GM13976 (cell line): ENCODE results near the gene SIRT3.
"Not testable (repeated sequence)": the region's sequence is repeated elsewhere in the genome, so short reads cannot be mapped to it uniquely, and the experiment has no call there.

ENCODE experiments used
- DNase-seq: peaks from one replicate; pipeline ENCODE4 v3.0.0; 2012; ENCODE audit warnings: low spot score
- in situ Hi-C: fragments of 300-500 bp; cut with MboI; formaldehyde crosslinking; loops from one replicate; pipeline ENCODE4 v1.12.0; 2022; ENCODE audit warnings: low sequenced_read_pairs, mixed read lengths, inconsistent platforms; ENCODE audit not compliant: unreplicated experiment
- TF ChIP-seq, protein P1 (sequence below): IDR thresholded peaks from 2 replicates; pipeline ENCODE4 v1.5.1; 2012; ENCODE audit warnings: borderline replicate concordance, mild to moderate bottlenecking; ENCODE audit not compliant: insufficient read depth; ENCODE audit errors: extremely low read depth, missing control alignments, control extremely low read depth

The SIRT3 gene

DNA sequence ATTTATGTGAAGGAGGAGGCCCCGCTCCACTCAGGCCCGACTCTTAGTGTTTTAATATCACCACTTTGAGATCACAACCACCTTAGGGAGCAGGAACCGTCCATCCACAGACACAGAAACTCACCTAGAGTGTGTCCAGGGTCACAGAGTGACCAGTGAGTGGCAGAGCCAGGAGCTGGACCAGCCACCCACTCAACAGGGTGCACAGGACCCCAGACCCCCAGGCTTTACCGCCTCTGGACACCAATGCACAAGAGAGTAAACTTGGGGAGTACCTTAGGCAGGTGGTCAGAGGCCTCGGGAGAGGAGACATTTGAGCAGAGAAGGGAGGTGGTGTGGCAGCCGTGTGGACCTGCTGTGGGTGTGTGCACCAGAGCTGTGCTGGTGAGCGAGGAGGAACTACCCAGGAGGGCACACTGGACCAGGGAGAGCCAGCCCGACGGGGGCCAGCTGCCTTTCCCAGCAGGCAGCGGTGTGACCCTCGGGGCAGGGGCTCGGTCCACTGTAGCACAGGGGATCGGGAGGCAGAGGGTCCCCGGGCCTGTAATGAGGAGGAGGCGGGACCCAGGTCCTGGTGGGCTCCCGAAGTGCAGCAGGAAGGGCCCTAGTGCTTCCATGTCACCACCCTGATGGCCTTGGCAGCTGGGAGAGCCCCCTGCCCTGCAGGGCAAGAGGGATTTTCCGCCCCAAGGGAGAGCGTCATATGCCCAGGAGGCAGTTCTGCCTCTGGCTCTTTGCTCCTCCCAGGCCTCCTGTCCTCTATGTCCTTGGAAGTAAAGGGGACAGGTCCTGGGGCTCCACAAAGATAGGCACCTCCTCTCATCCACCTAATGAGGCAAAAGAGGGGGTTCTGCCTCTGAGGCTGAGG is 34.5 kb upstream of the SIRT3 start:
- in situ Hi-C loops = no loop called here
- no peak for DNase-seq
- TF ChIP-seq, protein P1, sequence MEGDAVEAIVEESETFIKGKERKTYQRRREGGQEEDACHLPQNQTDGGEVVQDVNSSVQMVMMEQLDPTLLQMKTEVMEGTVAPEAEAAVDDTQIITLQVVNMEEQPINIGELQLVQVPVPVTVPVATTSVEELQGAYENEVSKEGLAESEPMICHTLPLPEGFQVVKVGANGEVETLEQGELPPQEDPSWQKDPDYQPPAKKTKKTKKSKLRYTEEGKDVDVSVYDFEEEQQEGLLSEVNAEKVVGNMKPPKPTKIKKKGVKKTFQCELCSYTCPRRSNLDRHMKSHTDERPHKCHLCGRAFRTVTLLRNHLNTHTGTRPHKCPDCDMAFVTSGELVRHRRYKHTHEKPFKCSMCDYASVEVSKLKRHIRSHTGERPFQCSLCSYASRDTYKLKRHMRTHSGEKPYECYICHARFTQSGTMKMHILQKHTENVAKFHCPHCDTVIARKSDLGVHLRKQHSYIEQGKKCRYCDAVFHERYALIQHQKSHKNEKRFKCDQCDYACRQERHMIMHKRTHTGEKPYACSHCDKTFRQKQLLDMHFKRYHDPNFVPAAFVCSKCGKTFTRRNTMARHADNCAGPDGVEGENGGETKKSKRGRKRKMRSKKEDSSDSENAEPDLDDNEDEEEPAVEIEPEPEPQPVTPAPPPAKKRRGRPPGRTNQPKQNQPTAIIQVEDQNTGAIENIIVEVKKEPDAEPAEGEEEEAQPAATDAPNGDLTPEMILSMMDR = no peak

DNA sequence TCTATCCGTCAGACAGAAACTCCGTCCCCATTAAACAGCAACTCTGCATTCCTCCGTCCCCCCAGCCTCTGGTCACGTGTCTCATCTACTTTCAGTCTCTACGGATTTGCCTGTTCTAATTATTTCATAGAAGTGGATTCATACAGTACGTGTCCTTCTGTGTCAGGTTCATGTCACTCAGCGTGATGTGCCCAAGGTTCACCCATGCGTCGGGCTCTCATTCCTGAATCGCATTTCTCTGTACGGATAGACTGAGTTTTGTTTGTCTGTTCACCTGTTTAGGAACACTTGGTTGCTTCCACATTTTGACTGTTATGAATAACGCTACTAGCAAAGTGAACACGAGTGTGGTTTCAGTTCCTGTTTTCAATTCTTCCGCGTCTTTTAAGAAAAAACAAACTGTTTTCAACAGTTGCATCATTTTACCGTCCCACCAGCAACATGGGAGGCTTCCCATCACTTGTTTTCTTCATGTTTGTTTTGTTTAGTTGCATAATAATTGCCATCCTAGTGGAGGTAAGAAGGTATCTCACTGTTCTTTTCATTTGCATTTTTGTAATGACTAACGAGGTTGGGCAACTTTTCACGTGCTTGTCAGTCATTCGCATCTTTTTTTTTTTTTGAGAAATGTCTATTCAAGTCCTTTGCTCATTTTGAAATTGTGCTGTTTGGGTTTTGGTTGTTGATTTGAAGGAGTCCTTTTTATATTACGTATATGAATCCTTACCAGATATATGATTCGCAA is 33.2 kb upstream of the SIRT3 start:
- peak; percentile 74 for DNase-seq
- TF ChIP-seq, protein P1 = no peak
- in situ Hi-C loops = no loop called here

DNA sequence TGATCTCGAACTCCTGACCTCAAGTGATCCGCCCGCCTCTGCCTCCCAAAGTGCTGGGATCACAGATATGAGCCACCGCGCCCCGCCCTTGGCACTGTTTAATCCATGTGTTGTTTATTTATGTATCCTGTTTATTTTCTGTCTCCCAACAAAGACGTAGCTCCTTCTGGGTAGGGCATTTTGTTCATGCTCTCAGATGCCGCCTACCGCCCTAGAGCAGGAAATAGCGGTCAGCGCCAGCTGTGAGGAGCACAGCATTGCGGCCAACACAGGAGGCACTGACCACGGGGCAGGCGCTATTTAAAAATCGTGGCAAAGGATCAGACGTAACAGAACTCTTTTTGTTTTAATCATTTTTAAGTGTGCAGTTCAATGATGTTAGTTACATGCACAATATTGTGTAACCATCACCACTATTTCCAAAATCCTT is 32.6 kb upstream of the SIRT3 start:
- in situ Hi-C loops, DNase-seq: not testable (repeated sequence)

DNA sequence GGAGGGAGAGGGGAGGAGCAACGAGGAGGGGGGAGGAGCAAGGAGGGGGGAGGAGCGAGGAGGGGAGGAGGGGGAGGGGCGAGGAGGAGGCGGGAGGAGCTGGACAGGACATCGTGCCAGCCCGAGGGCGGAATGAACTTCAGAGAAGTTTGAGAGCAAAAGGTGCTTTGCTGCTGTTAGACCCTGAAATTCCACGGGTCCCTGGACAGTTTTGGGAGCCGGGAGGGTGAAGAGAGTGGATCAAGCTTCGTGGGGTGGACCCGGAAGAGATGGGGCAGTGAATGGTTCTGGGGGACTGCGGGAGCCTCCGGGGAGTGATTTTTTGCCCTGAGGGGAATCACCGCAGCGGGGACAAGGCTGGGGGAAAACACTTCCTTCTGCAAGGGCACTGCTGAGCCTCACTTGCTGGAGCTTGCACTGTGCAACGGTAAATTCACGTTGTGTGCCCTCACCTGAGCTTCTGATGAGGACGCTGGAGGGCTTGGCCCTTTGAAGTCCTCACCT is 31.4 kb upstream of the SIRT3 start:
- TF ChIP-seq, protein P1 = no peak
- peak; percentile 74 for DNase-seq
- in situ Hi-C loops = no loop called here

DNA sequence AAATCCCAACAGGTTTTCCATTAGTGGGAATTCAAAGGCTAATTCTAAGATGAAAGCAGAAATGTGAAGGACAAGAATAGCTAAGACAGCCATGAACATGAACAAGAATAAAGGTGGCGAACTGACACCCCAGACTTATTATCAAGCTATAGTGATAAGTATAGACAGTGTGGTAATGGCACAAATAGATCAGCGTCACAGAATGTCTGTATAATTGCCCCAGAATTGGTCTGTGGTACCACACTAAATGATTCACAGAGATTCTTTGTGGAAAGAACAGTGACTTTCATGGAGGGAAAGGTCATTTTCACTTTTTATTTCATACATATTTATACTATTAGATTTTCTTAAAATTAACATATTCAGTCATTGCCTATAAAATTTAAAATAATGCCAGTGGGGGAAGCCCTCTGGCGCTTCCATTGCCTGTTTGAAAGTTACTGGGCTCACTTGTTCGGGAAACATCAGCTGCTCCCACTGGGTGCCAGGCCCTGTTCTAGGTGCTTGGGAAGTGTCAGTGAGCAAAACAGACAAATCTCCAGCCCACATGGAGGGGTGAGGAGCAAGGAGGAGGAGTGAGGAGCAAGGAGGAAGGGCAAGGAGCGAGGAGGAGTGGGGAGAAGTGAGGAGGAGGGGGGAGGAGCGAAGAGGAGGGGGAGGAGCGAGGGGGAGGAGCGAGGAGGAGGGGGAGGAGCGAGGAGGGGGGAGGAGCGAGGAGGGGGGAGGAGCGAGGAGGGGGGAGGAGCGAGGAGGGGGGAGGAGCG is 30.7 kb upstream of the SIRT3 start:
- in situ Hi-C loops = no loop called here
- TF ChIP-seq, protein P1 = no peak
- no peak for DNase-seq

DNA sequence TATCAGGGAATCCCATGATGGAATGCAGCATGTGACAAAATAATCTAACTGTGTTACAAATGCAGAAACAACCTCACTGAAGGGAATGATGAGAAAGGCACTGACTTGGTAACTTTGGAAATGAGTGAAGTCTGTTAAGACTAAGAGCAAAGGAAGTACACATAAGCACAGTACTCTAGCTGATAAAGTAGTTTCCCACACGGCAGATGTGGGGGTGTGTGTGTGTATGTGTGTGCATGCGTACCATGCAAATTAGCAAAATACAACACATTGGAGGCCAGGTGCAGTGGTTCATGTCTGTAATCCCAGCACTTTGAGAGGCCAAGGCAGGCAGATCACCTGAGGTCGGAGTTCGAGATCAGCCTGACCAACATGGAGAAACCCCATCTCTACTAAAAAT is 25.5 kb upstream of the SIRT3 start:
- TF ChIP-seq, protein P1 = no peak
- in situ Hi-C loops = no loop called here
- DNase-seq = no peak
